Endothelial cell of umbilical vein (primary cell): ENCODE measurements around the gene PPP2CA. TPM values are rescaled to one million over a fixed set of nuclear protein-coding genes. Genes with fewer than 3 reads are reported as not detected.
A peak's percentile ranks its signal among the peaks of the same experiment; 100 is the strongest.

Experiments used
- BruUV-seq: library from RNA; stranded (reverse); fragments of 400-500 nt; replicated peaks from 2 replicates; lab custom pipeline; 2021; lab: Mats Ljungman, UMichigan
- CTCF ChIA-PET: fragments of 300-600, 350-600 bp; sonication (Branson Sonifier 250); formaldehyde crosslinking; loops from one replicate; lab custom pipeline; 2021; ENCODE audit warnings: antibody characterized with exemption, inconsistent platforms; lab: Charles Lee
- POLR2A ChIA-PET: fragments of 300-600, 350-600 bp; sonication (Branson Sonifier 250); formaldehyde crosslinking; loops from one replicate; lab custom pipeline; 2021; ENCODE audit warnings: antibody characterized with exemption, inconsistent platforms; lab: Charles Lee
- DNase-seq: peaks from one replicate; pipeline ENCODE4 v3.0.0-alpha.2; 2011; ENCODE audit warnings: low read depth, low spot score
- FAIRE-seq: peaks from 2 replicates; lab custom pipeline; 2011; peaks lifted over from hg19 to GRCh38; lab: Jason Lieb, UNC
- H2AFZ ChIP-seq: 2 replicates; pipeline ENCODE4 v1.6.0; 2012; ENCODE audit warnings: low read depth, low read length, control low read depth, inconsistent platforms
- H3K27ac ChIP-seq: 2 replicates; pipeline ENCODE4 v1.5.1; 2011; ENCODE audit warnings: low read depth, mild to moderate bottlenecking, control low read depth, low read length, moderate library complexity; ENCODE audit not compliant: insufficient read depth
- H3K27me3 ChIP-seq, 2 experiments: 2 replicates each; pipeline versions ENCODE4 v1.6.0 to v1.6.1; 2011; ENCODE audit warnings: low read length in 2 of 2, mixed read lengths in 1 of 2; ENCODE audit not compliant: control insufficient read depth in 2 of 2, insufficient read depth in 2 of 2
- H3K36me3 ChIP-seq, 2 experiments: 2 replicates in 1 of 2; 3 replicates in 1 of 2; pipeline ENCODE4 v1.5.1; 2011; ENCODE audit warnings: low read length in 2 of 2, mild to moderate bottlenecking in 1 of 2, moderate library complexity in 1 of 2; ENCODE audit not compliant: control insufficient read depth in 2 of 2, insufficient read depth in 2 of 2; ENCODE audit errors: extremely low read depth in 1 of 2
- H3K4me1 ChIP-seq: 3 replicates; pipeline ENCODE4 v1.5.1; 2011; ENCODE audit warnings: mild to moderate bottlenecking, low read length; ENCODE audit not compliant: control insufficient read depth, insufficient read depth; ENCODE audit errors: extremely low read depth
- H3K4me2 ChIP-seq: 2 replicates; pipeline ENCODE4 v1.6.1; 2011; ENCODE audit warnings: low read length, control low read depth, mixed read lengths; ENCODE audit not compliant: insufficient read depth
- H3K4me3 ChIP-seq, 3 experiments: fragments of 200-600 bp in 1 of 3; sonication (generic), shearing (Covaris generic) in 1 of 3; replicated peaks in 1 of 3; 2 replicates each; pipeline ENCODE4 v1.5.1; 2011 to 2016; ENCODE audit warnings: control low read depth in 3 of 3, low read length in 3 of 3, mild to moderate bottlenecking in 2 of 3, inconsistent platforms in 1 of 3, low read depth in 1 of 3, moderate library complexity in 1 of 3; ENCODE audit not compliant: insufficient read depth in 1 of 3
- H3K79me2 ChIP-seq: 2 replicates; pipeline ENCODE4 v1.6.0; 2012; ENCODE audit warnings: low read length, inconsistent platforms; ENCODE audit not compliant: control insufficient read depth, insufficient read depth
- H3K9ac ChIP-seq: replicated peaks from 2 replicates; pipeline ENCODE3; 2011; ENCODE audit warnings: low read length, control low read depth; ENCODE audit not compliant: insufficient read depth; ENCODE audit errors: extremely low read depth
- H3K9me1 ChIP-seq: replicated peaks from 3 replicates; pipeline ENCODE4 v1.6.0; 2011; ENCODE audit warnings: mild to moderate bottlenecking, low read length; ENCODE audit not compliant: control insufficient read depth, insufficient read depth; ENCODE audit errors: extremely low read depth
- H3K9me3 ChIP-seq: replicated peaks from 2 replicates; pipeline ENCODE4 v1.5.1; 2012; ENCODE audit warnings: low read length, inconsistent platforms; ENCODE audit not compliant: control insufficient read depth, insufficient read depth
- H4K20me1 ChIP-seq: replicated peaks from 2 replicates; pipeline ENCODE3; 2011; ENCODE audit warnings: mild to moderate bottlenecking, low read length; ENCODE audit not compliant: control insufficient read depth, insufficient read depth; ENCODE audit errors: extremely low read depth
- EZH2 ChIP-seq: IDR thresholded peaks from 2 replicates; pipeline ENCODE4 v1.6.1; 2012; ENCODE audit warnings: borderline replicate concordance, low read depth, mild to moderate bottlenecking, moderate library complexity, low read length, inconsistent platforms; ENCODE audit not compliant: severe bottlenecking
- FOS ChIP-seq: IDR thresholded peaks from 2 replicates; pipeline ENCODE4 v1.6.1; 2011; ENCODE audit warnings: mild to moderate bottlenecking, low read length, moderate library complexity, borderline replicate concordance; ENCODE audit not compliant: insufficient read depth
- GATA2 ChIP-seq: IDR thresholded peaks from 2 replicates; pipeline ENCODE4 v1.7.0; 2011; ENCODE audit warnings: low read depth, mild to moderate bottlenecking, moderate library complexity, mixed read lengths, low read length; ENCODE audit not compliant: insufficient read length, insufficient read depth
- JUN ChIP-seq: IDR thresholded peaks from 2 replicates; pipeline ENCODE4 v1.6.1; 2011; ENCODE audit warnings: borderline replicate concordance, low read depth; ENCODE audit not compliant: insufficient read length, insufficient read depth
- MAX ChIP-seq: IDR thresholded peaks from 2 replicates; pipeline ENCODE4 v1.6.1; 2011; ENCODE audit not compliant: insufficient read depth, insufficient read length
- MYC ChIP-seq: IDR thresholded peaks from one replicate; pipeline ENCODE4 v1.6.1; 2011; ENCODE audit warnings: mild to moderate bottlenecking, low read depth, low read length
- POLR2A ChIP-seq: IDR thresholded peaks from 2 replicates; pipeline ENCODE4 v1.6.1; 2012; ENCODE audit warnings: low read depth, mild to moderate bottlenecking, control low read depth, low read length
- POLR2AphosphoS5 ChIP-seq: IDR thresholded peaks from 2 replicates; pipeline ENCODE4 v1.6.1; 2012; ENCODE audit warnings: low read depth, mild to moderate bottlenecking, control low read depth, low read length, moderate library complexity; ENCODE audit not compliant: insufficient read depth
- dilution Hi-C: fragments of 300-500 bp; cut with MboI; formaldehyde crosslinking; loops from one replicate; pipeline ENCODE4 v1.15.0; 2019; ENCODE audit warnings: low sequenced_read_pairs; ENCODE audit not compliant: extremely low pct_ligation_motif_present
- intact Hi-C: fragments of 100-400 bp; cut with micrococcal nuclease; formaldehyde crosslinking; loops from one replicate; pipeline ENCODE4 v1.10.0; 2022
- polyA plus RNA-seq, 4 experiments: library from polyadenylated mRNA; depleted of rRNA in 3 of 4; stranded (reverse) in 3 of 4; unstranded in 1 of 4; fragments of >200 nt; gene quantifications; 2 replicates each; pipeline versions ENCODE4 v1.2.1 to v1.2.3, GENCODE V29; 2011 to 2012; ENCODE audit warnings: missing spikeins in 1 of 4
- total RNA-seq: library from RNA; stranded (reverse); gene quantifications from 2 replicates; pipeline ENCODE4 v1.2.3, GENCODE V29; 2021
- TF ChIP-seq, protein P1 (sequence below), 2 donors: IDR thresholded peaks; 1 replicate in 1 of 2; 2 replicates in 1 of 2; pipeline ENCODE4 v1.5.1; 2011; ENCODE audit warnings: low read length in 2 of 2, mild to moderate bottlenecking in 2 of 2, moderate library complexity in 2 of 2, control low read depth in 1 of 2, inconsistent platforms in 1 of 2, low read depth in 1 of 2; ENCODE audit not compliant: insufficient read depth in 1 of 2; ENCODE audit errors: extremely low read depth in 1 of 2

PPP2CA gene
- total and polyA plus RNA-seq, 2 donors (not counting 3 experiments of a cell fraction or from before 2014, with no cell fraction given): 107 to 183 TPM

GRCh38 chr5:134176511-134177368 lies 49.1 kb downstream of the PPP2CA start, which contains the start of gene SKP1:
TSS of gene SKP1 (minus strand) at chr5:134176950. CDS start at chr5:134174022, 2,928 bp downstream.
- Histone ChIP-seq H3K9me1 (no peaks in the 10 kb centered on the region), H3K4me1 (peaks cover 18% of the 10 kb centered on the region), H4K20me1 (peaks cover 13% of the 10 kb centered on the region), H3K4me2 (peak within 1 kb of the TSS; percentile 95), H3K36me3 (peaks cover 2 to 9% of the 10 kb centered on the region in 2 experiments), H3K79me2 (peaks cover 48% of the 10 kb centered on the region), H3K4me3 (peak within 1 kb of the TSS; percentile 91 to 99 (median 98)), H3K27me3 (no peaks in the 10 kb centered on the region), H3K27ac (peak within 1 kb of the TSS; percentile 85), H2AFZ (peak within 1 kb of the TSS; percentile 79), H3K9me3 (no peaks in the 10 kb centered on the region), H3K9ac (peak within 1 kb of the TSS; percentile 93)
- DNase-seq (peak; percentile 86), FAIRE-seq (peak; percentile 86)
- CTCF ChIA-PET: interaction anchor here (1.1 to 2.8 kb wide), 4 partner anchors 34 to 410 kb away, joined by 3 to 9 read pairs (median 5); no protein-coding TSS in a partner anchor
- POLR2A ChIA-PET: interaction anchor here (0.5 to 2.2 kb wide), 18 partner anchors 11 to 1163 kb away, joined by 3 to 15 read pairs (median 4); partner anchors contain the start of gene PPP2CA
- dilution Hi-C loops (no loop called here), intact Hi-C loops (loop anchor here (1.0 to 5.0 kb wide), 5 partner anchors 50 to 562 kb away; partner anchors contain the start of genes CAMLG, PPP2CA and UBE2B)
- no peak for TF ChIP-seq MYC
- TF ChIP-seq POLR2AphosphoS5: peak; percentile 100
- no peak for TF ChIP-seq MAX
- TF ChIP-seq, protein P1, sequence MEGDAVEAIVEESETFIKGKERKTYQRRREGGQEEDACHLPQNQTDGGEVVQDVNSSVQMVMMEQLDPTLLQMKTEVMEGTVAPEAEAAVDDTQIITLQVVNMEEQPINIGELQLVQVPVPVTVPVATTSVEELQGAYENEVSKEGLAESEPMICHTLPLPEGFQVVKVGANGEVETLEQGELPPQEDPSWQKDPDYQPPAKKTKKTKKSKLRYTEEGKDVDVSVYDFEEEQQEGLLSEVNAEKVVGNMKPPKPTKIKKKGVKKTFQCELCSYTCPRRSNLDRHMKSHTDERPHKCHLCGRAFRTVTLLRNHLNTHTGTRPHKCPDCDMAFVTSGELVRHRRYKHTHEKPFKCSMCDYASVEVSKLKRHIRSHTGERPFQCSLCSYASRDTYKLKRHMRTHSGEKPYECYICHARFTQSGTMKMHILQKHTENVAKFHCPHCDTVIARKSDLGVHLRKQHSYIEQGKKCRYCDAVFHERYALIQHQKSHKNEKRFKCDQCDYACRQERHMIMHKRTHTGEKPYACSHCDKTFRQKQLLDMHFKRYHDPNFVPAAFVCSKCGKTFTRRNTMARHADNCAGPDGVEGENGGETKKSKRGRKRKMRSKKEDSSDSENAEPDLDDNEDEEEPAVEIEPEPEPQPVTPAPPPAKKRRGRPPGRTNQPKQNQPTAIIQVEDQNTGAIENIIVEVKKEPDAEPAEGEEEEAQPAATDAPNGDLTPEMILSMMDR (IDR thresholded peaks at IDR 0.05; ENCODE audit: extremely low read depth in 1 of 2, insufficient read depth in 1 of 2, low read depth in 1 of 2, low read length in 2 of 2): no peak
- TF ChIP-seq JUN: no peak
- TF ChIP-seq GATA2: no peak
- TF ChIP-seq POLR2A: peak; percentile 99
- no peak for TF ChIP-seq FOS
- no peak for TF ChIP-seq EZH2
- no TSS peak for BruUV-seq
